ENCODE results near the gene MED27.

MED27 gene

GRCh38 chr9:131987232-131987631 lies 92.4 kb downstream of the MED27 start:
- Mint-ChIP-seq H3K9me3 (no peaks in the 10 kb centered on the region), H3K4me3 (no peak overlapping the region), H3K4me1 (peaks cover 6% of the 10 kb centered on the region), H3K36me3 (no peaks in the 10 kb centered on the region), H3K27ac (no peak overlapping the region)
- ATAC-seq (no peak), DNase-seq (ENCODE audit: low spot score in 2 of 2) (no peak)

- no peak for ATAC-seq
- Mint-ChIP-seq H3K4me1 (peaks cover 6% of the 10 kb centered on the region), H3K9me3 (no peaks in the 10 kb centered on the region), H3K4me3 (no peak overlapping the region), H3K36me3 (no peaks in the 10 kb centered on the region), H3K27ac (no peak overlapping the region)
- no peak for DNase-seq (ENCODE audit: low spot score in 2 of 2)
Observed at GRCh38 chr9:131986576-131986975, 93.1 kb downstream of the MED27 start.

- no peaks in the 10 kb centered on the region for H3K36me3 Mint-ChIP-seq
- H3K4me3 Mint-ChIP-seq, result no peak overlapping the region
- DNase-seq (ENCODE audit: low spot score in 2 of 2) (no peak), ATAC-seq (no peak)
- H3K27ac Mint-ChIP-seq, result no peak overlapping the region
- H3K4me1 Mint-ChIP-seq, result peaks cover 6% of the 10 kb centered on the region
- H3K9me3 Mint-ChIP-seq, result no peaks in the 10 kb centered on the region
Observed at GRCh38 chr9:131986089-131986488, 93.6 kb downstream of the MED27 start.

- Mint-ChIP-seq H3K9me3 (no peaks in the 10 kb centered on the region), H3K36me3 (no peaks in the 10 kb centered on the region), H3K4me3 (no peak overlapping the region), H3K27ac (no peak overlapping the region), H3K4me1 (peaks cover 6% of the 10 kb centered on the region)
- ATAC-seq (no peak), DNase-seq (ENCODE audit: low spot score in 2 of 2) (no peak)
Observed at GRCh38 chr9:131984564-131984963, 95.1 kb downstream of the MED27 start.

- peaks cover 13% of the 10 kb centered on the region for H3K4me1 Mint-ChIP-seq
- no peaks in the 10 kb centered on the region for H3K9me3 Mint-ChIP-seq
- DNase-seq (ENCODE audit: low spot score in 2 of 2) (no peak), ATAC-seq (no peak)
- H3K36me3 Mint-ChIP-seq, result no peaks in the 10 kb centered on the region
- no peak overlapping the region for H3K27ac Mint-ChIP-seq
- H3K4me3 Mint-ChIP-seq, result no peak overlapping the region
Observed at GRCh38 chr9:131982671-131983239, 96.9 kb downstream of the MED27 start.

GRCh38 chr9:131982102-131982501 lies 97.6 kb downstream of the MED27 start:
- Mint-ChIP-seq H3K4me1 (peaks cover 13% of the 10 kb centered on the region), H3K4me3 (no peak overlapping the region), H3K27ac (no peak overlapping the region), H3K36me3 (no peaks in the 10 kb centered on the region), H3K9me3 (no peaks in the 10 kb centered on the region)
- DNase-seq (ENCODE audit: low spot score in 2 of 2), result no peak
- ATAC-seq, result no peak

- Mint-ChIP-seq H3K36me3 (no peaks in the 10 kb centered on the region), H3K4me1 (peaks cover 13% of the 10 kb centered on the region), H3K27ac (no peak overlapping the region), H3K4me3 (no peak overlapping the region), H3K9me3 (no peaks in the 10 kb centered on the region)
- ATAC-seq (no peak), DNase-seq (ENCODE audit: low spot score in 2 of 2) (no peak)
Observed at GRCh38 chr9:131981116-131981776, 98.4 kb downstream of the MED27 start.

GRCh38 chr9:131980267-131981016 lies 99.2 kb downstream of the MED27 start:
- Mint-ChIP-seq H3K4me3 (no peak overlapping the region), H3K9me3 (no peaks in the 10 kb centered on the region), H3K36me3 (no peaks in the 10 kb centered on the region), H3K27ac (no peak overlapping the region), H3K4me1 (peaks cover 13% of the 10 kb centered on the region)
- DNase-seq (ENCODE audit: low spot score in 2 of 2) (no peak), ATAC-seq (no peak)

- H3K9me3 Mint-ChIP-seq, result no peaks in the 10 kb centered on the region
- ATAC-seq (no peak), DNase-seq (ENCODE audit: low spot score in 2 of 2) (no peak)
- no peak overlapping the region for H3K4me3 Mint-ChIP-seq
- H3K36me3 Mint-ChIP-seq, result no peaks in the 10 kb centered on the region
- peaks cover 6% of the 10 kb centered on the region for H3K4me1 Mint-ChIP-seq
- no peak overlapping the region for H3K27ac Mint-ChIP-seq
Observed at GRCh38 chr9:131977109-131977838, 102.4 kb downstream of the MED27 start.

GRCh38 chr9:131976157-131977108 lies 103.2 kb downstream of the MED27 start:
- no peak overlapping the region for H3K27ac Mint-ChIP-seq
- peaks cover 6% of the 10 kb centered on the region for H3K4me1 Mint-ChIP-seq
- ATAC-seq, result no peak
- H3K36me3 Mint-ChIP-seq, result no peaks in the 10 kb centered on the region
- no peaks in the 10 kb centered on the region for H3K9me3 Mint-ChIP-seq
- H3K4me3 Mint-ChIP-seq, result no peak overlapping the region
- DNase-seq (ENCODE audit: low spot score in 2 of 2), result no peak

- Mint-ChIP-seq H3K9me3 (no peaks in the 10 kb centered on the region), H3K4me1 (peaks cover 5% of the 10 kb centered on the region), H3K36me3 (no peaks in the 10 kb centered on the region), H3K27ac (no peak overlapping the region), H3K4me3 (no peak overlapping the region)
- ATAC-seq, result no peak
- DNase-seq (ENCODE audit: low spot score in 2 of 2), result no peak
Observed at GRCh38 chr9:131972889-131973288, 106.8 kb downstream of the MED27 start.

- Mint-ChIP-seq H3K4me3 (no peak overlapping the region), H3K27ac (no peak overlapping the region), H3K36me3 (no peaks in the 10 kb centered on the region), H3K9me3 (no peaks in the 10 kb centered on the region), H3K4me1 (peaks cover 5% of the 10 kb centered on the region)
- no peak for ATAC-seq
- DNase-seq (ENCODE audit: low spot score in 2 of 2), result no peak
Observed at GRCh38 chr9:131971482-131972074, 108.1 kb downstream of the MED27 start.

- Mint-ChIP-seq H3K4me1 (peaks cover 5% of the 10 kb centered on the region), H3K9me3 (no peaks in the 10 kb centered on the region), H3K36me3 (no peaks in the 10 kb centered on the region), H3K27ac (no peak overlapping the region), H3K4me3 (no peak overlapping the region)
- DNase-seq (ENCODE audit: low spot score in 2 of 2) (no peak), ATAC-seq (no peak)
Observed at GRCh38 chr9:131969469-131969989, 110.1 kb downstream of the MED27 start.

GRCh38 chr9:131968632-131969031 lies 111.0 kb downstream of the MED27 start:
- H3K4me3 Mint-ChIP-seq, result no peak overlapping the region
- H3K9me3 Mint-ChIP-seq, result no peaks in the 10 kb centered on the region
- H3K4me1 Mint-ChIP-seq, result peaks cover 10% of the 10 kb centered on the region
- DNase-seq (ENCODE audit: low spot score in 2 of 2), result no peak
- no peak overlapping the region for H3K27ac Mint-ChIP-seq
- peaks cover 5% of the 10 kb centered on the region for H3K36me3 Mint-ChIP-seq
- ATAC-seq, result no peak

All from stimulated activated effector memory CD8-positive, alpha-beta T cell treated with anti-CD3 and anti-CD28 coated beads, Interleukin-12 subunit alpha, Interleukin-12 subunit beta, amount 100 ng/mL, for 72 hours (primary cell).